DMS153 (cell line): ENCODE results near the gene TNFRSF17.
"Not testable (repeated sequence)": the region's sequence is repeated elsewhere in the genome, so short reads cannot be mapped to it uniquely, and the experiment has no call there.

Experiments
- DNase-seq: peaks from one replicate; lab custom pipeline; 2025; lab: John Stamatoyannopoulos, UW

TNFRSF17 gene

DNA sequence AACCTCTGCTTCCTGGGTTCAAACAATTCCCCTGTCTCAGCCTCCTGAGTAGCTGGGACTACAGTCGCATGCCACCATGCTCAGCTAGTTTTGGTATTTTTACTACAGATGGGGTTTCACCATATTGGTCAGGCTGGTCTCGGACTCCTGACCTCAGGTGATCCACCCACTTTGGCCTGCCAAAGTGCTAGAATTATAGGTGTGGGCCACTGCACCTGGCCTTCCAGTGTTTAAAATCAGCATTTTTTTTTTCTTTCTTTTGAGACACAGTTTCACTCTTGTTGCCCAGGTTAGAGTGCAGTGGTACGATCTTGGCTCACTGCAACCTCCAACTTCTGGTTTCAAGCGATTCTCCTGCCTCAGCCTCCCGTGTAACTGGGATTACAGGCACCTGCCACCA, 5.3 kb downstream of the TNFRSF17 start:
- not testable (repeated sequence) for DNase-seq

DNA sequence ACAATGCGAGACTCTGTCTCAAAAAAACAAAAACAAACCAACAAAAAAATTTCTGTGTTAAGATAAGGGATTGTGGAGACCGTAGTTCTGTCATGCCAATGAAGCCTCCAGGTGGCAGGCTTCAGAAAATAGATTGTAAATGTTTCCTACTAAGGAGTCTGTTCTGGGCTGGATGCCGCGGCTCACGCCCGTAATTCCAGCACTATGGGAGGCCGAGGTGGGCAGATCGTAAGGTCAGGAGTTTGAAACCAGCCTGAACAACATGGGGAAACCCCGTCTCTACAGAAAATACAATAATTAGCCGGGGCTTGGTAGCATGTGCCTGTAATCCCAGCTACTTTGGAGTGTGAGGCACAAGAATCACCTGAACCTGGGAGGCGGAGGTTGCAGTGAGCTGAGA, 7.1 kb downstream of the TNFRSF17 start:
- no peak for DNase-seq

DNA sequence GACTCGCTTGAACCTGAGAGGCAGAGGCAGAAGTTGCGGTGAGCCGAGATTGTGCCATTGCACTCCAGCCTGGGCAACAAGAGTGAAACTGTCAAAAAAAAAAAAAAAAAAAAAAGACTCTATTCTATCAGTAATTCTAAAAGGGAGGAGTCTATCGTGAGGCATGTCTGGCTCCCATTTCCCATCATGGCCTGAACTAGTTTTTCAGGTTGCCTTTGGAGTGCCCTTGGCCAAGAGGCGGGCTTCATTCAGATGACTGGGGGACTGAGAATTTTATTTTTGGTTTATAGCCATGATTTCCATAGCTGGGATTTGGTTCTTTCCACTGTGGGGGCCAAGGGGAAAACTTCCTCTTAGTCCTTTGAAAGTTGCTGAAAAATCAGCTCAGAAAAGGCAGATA, 8.1 kb downstream of the TNFRSF17 start:
- DNase-seq: no peak

DNA sequence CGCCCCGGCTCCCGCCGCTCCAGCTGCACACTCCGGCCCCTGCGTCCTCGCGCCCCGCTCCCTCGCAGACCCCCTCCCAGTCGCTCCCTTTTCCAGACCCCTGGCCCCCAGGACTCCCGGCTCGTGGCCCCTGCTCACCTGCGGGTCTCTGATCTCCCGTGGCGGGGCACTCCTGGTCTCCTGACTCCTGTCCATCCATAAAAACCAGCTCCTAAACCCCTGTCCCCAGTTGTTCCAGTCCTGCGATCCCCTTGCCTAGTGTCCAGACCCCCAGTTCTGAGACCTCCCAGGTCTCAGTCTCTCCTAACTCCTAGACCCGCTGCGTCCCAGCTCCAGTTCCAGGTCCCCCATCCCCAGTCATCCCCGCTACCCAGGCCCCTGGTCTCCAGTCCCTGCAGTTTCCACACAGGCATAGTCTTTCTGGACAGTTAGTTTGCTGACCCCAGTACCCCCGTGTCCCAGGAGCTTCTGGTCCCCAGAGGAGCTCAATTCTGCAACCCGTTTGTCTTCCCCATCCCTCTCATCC, 11.9 kb downstream of the TNFRSF17 start:
- no peak for DNase-seq

DNA sequence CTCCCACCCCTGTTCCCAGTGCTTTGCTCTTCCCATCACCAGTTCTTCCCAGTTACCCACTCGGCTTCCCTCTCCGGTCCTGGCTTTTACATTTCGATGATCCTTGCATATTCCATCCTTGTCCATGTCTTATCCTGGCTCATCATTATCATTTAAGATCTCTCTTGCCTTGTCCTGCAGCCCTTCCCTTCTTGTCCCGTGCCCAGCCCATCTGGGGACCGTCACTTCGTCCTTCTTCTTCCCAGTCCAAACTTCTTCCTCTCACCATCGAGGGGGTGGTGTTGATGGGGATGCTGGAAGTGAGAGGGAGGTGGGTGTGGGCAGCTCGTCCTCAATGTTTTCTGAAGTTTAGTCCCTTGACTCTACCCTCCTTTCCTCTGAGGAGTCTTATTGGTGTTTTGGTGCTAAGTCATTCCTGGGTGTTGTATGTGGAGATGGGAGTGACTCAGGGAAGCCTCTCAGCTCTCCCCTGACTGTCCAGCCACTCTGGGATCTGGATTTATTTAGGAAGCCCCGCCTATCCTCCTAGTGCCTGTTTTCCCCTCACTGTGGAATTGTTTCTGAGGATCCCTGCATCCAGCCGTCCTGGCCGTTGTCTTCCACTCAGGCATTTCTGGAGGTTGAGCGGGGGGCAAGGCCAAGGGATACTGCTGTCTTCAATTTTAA, 12.5 kb downstream of the TNFRSF17 start:
- no peak for DNase-seq

DNA sequence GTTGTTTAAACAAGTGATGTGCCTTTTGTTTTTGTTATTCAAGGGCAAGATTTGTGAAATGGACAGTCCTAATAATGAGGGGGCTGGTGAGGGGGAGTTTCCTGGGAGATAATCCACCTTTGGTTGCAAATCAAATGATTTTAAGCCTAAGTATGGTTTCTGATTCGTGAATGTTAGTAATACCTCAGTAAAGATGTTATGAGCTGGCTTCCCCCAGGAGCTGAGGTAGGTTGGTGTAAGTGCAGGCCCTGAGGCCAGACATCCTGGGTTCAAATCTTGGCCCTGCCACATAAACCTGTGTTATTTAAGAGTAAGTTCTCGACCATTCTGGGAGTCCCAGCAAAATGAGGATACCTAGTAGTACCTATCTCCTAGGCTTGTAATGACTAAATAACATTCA, 13.1 kb downstream of the TNFRSF17 start:
- no peak for DNase-seq

DNA sequence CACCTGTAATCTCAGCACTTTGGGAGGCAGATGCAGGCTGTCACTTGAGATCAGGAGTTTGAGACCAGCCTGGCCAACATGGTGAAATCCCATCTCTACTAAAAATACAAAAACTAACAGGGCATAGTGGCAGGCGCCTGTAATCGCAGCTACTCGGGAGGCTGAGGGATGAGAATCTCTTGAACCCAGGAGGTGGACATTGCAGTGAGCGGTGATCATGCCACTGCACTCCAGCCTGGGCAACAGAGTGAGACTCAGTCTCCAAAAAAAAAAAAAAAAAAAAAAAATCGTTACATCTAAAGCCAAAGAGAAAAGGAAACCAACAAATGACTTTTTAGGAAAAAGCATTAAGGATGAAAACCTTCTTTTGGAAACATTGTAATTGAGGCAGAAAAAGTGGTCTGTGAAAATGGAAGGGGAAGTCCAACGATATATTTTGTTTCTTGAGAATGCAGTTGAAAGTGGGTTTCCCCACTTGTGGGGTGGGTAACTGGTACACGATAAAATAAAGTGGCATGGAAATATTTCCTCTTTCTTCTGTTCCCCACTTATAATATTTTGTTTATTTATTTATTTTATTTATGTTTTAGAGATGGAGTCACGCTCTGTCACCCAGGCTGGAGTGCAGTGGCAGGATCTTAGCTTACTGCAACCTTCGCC, 14.1 kb downstream of the TNFRSF17 start:
- no peak for DNase-seq

DNA sequence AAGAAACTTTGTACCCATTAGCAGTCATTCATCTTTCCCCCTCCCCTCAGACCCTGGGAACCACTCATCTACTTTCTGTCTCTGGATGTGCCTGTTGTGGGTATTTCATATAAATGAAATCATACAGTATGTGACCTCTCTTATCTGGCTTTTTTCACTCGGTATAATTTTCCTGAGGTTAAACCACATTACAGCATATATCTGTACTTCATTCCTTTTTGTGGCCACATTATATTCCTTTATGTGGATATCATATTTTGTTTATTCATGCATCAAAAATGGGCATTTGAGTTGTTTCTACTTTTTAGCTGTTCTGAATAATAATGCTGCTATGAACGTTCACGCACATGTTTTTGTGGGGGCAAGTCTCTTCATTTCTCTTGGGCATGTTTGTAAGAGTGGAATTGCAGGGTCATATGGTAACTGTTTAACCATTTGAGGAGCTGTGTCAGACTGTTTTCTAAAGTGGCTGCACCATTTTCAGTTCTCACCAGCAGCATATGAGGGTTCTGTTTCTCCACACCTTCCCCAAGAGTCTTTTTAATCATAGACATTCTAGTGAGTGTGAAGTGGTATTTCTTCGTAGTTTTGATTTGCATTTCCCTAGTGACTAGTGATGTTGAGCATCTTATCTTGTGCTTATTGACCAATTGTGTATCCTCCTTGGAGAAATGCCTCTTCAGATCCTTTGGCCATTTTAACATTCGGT, 15.3 kb downstream of the TNFRSF17 start:
- DNase-seq: no peak

DNA sequence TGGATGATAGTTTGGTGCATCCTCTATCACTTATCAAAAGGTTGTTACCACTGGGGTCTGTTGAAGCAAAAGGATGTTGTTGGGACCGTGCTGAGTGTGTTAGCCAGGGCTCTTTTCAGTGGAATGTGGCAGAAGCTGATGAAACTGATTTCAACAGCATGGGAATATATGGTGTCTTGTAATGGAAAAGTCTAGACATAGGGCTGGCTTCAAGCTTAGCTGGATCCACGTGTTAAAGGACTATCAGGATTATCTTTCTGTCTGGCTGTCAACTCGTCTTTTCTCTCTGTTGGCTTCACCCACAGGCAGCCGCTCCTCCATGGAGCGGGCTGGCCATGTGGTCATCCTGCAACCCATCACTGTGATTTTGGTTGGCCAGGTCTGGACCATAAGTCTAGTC, 20.2 kb downstream of the TNFRSF17 start:
- DNase-seq: no peak

DNA sequence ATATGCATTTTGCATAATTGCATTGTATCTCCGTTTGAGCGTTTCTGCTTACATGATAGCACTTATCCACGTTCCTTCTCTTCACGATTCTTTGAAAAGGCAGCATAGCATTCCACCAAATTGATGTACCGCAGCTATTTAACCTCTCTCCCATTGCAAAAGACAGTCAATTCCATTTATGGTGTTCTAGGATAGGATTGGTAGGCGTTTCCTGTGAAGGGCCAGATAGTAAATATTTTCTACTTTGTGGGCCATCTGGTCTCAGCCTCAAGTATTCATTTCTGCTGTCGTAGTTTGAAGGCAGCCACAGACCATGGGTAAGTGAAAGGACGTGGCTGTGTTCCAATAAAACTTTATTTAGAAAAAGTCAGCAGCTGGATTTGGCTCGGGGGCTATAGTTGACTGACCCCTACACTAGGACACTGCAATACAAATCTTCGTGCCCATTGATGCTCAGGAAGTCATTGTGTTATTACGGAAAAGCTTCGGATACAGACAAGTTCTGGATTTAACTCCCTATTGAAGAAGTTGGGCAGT, 21.6 kb downstream of the TNFRSF17 start:
- no peak for DNase-seq

DNA sequence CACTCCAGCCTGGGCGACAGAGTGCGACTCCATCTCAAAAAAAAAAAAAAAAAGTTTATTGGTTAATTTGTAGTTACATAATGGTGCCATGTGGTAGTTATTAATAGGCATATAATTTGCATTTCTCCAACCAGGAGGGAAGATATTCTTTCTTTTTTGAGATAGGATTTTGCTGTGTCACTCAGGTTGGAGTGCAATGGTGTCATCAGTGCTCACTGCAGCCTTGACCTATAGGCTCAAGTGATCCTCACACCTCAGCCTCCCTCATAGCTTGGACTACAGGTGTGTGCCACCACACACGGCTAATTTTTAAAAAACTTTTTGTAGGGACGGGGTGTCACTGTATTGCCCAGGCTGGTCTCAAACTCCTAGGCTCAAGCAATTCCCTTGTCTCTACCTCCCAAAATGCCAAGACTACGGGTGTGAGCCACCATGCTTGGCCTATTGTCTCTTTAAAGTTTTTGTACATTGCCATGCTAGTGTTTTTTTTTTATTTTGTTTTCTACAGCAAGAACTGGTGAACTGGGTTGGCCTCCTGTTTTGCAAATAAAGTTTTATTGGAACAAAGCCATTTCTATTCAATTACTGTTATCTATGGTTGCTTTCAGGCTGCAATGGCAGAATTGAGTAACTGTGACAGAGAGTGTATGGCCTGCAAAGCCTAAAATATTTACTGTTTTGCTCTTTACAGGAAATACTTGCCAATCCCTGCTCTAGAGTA, 23.4 kb downstream of the TNFRSF17 start:
- DNase-seq: no peak

DNA sequence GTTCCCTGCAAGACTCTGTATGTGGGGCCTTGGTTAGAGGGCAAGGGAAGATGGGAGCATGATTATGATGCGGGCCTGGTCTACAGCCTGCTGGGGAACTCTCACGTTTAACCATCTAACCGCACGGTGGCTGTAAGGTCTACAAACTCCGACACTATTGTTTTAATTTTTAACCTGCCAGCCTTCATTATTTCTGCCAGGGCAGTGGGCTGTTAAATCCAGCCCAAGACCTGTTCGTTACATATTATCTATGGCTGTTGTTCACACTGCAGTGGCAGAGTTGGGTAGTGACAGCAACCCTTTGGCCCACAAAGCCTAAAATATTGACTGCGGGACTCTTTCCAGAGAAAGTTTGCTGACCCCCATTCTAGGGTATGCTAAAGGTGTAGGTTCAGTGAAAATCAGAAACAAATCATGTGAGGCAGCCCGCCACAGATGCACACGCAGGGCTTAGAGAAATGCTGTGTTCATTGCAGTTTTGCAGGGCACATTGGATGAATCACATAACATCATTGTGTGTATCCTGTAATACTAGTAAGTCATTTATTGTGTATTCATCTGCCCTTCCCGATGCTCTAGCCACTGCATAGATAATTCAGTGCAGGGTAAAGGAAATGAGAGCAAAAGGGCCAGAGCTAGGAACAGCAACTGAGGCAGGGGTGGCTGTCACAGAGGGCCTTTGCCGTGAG, 25.8 kb downstream of the TNFRSF17 start:
- no peak for DNase-seq

DNA sequence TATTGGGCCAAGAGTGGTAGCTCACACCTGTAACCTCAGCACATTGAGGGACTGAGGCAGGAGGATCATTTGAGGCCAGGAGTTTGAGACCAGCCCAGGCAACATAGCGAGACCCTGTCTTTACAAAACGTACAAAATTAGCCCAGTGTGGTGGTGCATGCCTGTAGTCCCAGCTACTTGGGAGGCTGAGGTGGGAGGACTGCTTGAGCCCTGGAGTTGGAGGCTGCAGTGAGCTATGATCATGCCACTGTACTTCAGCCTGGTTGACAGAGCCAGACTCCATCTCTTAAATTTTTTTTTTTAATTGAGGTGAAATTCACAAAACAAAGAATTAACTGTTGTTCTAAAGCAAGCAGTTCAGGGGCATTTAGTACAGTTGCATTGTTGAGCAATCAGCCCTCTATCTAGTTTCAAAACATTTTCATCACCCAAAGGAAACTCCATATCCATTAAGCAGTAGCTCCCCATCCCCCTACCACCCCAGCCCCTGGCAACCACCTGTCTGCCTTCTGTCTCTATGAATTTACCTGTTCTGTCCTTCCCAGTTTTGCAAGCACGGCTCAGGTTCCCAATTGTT, 27.1 kb downstream of the TNFRSF17 start:
- DNase-seq: no peak

DNA sequence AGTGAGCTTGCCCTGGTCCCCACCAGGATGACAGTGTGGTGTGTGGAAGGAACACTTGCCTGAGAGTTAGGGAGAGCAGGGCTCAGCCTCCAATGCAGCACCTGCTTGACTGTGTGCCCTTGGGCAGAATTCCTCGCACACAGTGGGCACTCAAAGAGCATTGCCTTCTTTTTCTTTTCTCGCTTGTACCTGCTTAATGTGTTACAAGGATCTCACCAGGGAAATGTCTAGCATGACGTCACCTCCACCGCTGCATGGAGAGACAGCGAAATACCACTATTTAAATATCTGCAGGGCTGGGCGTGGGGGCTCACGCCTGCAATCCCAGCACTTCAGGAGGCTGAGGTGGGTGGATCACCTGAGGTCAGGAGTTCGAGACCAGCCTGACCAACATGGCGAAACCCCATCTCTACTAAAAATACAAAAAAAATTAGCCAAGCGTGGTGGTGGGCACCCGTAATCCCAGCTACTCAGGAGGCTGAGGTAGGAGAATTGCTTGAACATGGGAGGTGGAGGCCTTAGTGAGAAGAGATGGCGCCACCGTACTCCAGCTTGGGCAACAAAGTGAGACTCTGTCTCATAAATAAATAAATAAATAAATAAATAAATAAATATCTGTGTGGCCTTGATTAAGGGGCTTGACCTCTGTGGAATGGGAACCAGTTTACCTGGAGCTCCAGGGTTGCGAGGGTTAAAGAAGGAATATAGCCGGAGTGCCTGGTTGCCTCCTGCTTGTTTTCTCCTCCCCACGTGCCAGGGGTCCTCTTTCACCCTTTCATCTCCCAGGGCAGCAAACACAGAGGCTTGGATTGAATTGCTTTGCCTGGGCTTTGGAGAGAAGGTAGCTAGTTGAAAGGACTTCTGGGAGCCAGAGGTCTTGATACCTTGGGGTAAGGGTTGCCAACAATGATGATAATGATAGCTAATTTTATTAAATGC, 27.8 kb downstream of the TNFRSF17 start:
- no peak for DNase-seq

DNA sequence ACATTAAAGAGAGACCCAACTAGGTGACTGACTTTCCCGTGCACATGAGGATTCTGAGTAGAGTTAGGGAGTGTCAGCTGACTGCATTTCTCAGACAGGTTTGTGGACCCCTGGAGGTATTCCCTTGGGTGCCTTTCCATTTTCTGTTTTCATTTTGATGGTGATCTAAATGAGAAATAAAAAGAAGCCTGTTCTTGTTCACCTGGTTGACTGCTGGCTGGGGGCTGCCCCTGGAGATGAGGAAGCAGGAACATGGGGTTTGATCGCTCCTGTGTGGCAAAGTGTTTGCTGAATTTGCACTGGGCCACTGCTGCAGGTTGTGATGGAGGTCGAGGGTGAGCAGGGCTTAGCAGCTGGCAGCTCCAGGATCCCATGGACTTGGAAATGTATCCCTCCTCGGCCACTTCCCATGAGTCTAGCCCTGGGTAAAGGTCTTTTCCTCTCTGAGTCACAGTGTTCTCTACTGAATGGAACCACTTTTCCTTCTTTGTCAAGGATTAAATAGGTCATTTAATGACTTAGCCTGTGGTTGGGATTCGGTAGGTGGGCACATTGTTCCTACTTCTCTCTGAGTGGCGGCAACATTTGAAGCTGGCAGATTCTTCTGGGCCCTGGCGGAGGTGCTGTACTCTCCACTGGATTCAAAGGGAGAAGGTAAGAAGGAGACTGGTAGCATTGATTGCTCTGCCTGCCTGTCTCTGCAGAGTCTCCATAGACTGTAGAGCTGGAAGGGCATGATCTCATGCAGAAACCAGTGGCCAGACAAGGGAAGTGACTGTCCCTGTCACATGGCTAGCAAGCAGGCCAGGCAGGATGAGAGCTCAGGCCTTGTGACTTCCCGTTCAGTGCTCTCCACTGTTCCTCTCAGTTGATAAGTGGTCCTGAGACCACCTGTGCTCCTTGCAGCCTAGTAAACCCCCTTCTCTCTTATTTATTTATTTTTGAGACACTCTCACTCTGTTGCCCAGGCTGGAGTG, 29.4 kb downstream of the TNFRSF17 start:
- no peak for DNase-seq

DNA sequence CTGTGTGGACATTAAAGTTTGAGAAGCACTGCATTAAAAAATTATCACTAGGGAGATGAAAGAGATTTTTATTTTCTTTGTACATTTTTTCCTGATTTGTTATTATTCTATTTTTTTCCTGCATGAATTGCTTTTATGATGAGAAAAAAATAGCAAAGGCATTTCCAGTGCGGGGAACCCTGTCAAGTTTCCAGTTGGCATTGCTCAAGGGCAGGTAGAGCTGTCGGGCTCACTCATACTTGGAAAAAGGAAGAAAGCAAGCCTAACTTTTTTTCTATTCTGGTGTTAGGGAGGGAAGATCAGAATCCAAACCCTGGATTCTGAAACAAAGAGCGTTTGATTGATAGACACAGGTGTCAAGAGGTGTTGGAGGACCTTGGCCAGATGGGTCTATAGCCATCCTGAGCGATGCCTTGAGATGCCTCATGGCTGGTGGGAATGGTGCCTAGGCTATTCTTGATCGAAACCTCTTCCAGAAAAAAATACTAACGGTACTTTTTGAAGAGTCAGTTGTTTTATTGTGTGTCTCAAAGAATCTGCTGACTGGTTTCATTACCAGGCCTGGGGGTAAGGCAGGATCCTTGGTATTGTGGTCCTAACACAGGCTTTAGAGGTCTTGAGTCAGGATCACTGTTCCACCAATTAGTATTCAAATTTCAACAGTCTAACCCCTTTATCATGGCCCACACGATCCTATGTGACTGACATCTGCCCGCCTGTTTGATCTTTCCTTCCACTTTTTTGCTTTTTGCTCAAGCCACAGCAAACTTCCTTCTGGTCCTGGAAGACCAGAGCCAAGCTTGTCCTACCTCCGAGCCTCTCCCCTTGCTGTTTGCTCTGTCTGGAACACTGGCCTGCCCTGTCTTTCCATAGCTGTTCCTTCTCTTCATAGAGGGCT, 31.7 kb downstream of the TNFRSF17 start:
- DNase-seq: no peak

DNA sequence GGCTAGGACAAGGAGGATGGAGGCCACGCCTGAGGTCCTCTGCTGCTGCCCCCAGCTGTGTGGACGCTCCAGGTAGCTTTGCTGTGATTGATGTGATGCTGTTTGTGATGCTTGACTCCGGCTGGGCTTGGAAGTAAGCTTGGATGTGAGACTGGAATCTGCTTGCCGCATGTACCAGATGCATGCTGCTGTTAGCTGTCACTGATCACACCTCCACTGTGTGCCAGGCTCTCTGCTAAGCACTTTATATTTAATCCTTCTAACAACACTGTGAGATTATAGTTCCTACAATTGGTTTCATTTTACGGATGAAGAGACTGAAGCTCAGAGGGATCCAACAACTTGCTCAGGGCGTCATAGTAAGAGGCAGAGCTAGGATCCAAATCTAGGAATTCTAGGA, 35.0 kb downstream of the TNFRSF17 start:
- DNase-seq: no peak
